HCT116 (cell line): Measurements from ENCODE around the gene AQP10. TPM values are rescaled to one million over a fixed set of nuclear protein-coding genes. Genes with fewer than 3 reads are reported as not detected.

ENCODE experiments used
- ATAC-seq: fragments of 200-7000 bp; cut with Tn5 transposase; 2 replicates; pipeline ENCODE4 v1.9.1; 2020; ENCODE audit warnings: mild to moderate bottlenecking, moderate library complexity
- BruUV-seq: library from RNA; stranded (reverse); fragments of 400-500 nt; replicated peaks from 2 replicates; lab custom pipeline; 2021; lab: Mats Ljungman, UMichigan
- CTCF ChIA-PET: fragments of 300-600 bp; sonication (Branson Sonifier 250); formaldehyde crosslinking; loops from one replicate; lab custom pipeline; 2021; ENCODE audit warnings: antibody characterized with exemption; lab: Charles Lee
- POLR2A ChIA-PET: fragments of 300-600, 350-600 bp; sonication (Branson Sonifier 250); formaldehyde crosslinking; loops from one replicate; lab custom pipeline; 2021; ENCODE audit warnings: antibody characterized with exemption; lab: Charles Lee
- RAD21 ChIA-PET, 2 experiments: fragments of 300-600 bp; sonication (Branson Sonifier 250); formaldehyde crosslinking; loops; one replicate each; lab custom pipeline; 2023; ENCODE audit warnings: low total read pairs in 2 of 2; ENCODE audit not compliant: uncharacterized antibody in 2 of 2, unreplicated experiment in 2 of 2, low non-redundant PET in 1 of 2; lab: Charles Lee
- DNase-seq: peaks from one replicate; pipeline ENCODE4 v3.0.0-alpha.2; 2010; ENCODE audit warnings: low read depth, low spot score
- H2AFZ ChIP-seq: fragments of 200-600 bp; shearing (Covaris generic), sonication (generic); 2 replicates; pipeline ENCODE4 v1.6.1; 2017; ENCODE audit warnings: low read depth, mixed run types, mixed read lengths, antibody characterized with exemption, low read length; ENCODE audit not compliant: poor library complexity, severe bottlenecking
- H3K27ac ChIP-seq: 2 replicates; pipeline ENCODE4 v1.5.1; 2012; ENCODE audit warnings: low read depth, low read length
- H3K27me3 ChIP-seq: fragments of 200-600 bp; sonication (generic); 2 replicates; pipeline ENCODE4 v1.6.1; 2016; ENCODE audit warnings: mixed run types, low read length, mixed read lengths; ENCODE audit not compliant: insufficient read depth
- H3K36me3 ChIP-seq, 2 experiments: fragments of 200-500 bp in 1 of 2; fragments of 200-600 bp in 1 of 2; sonication (Bioruptor generic) in 1 of 2; sonication (generic) in 1 of 2; 2 replicates each; pipeline versions ENCODE4 v1.5.1 to v1.6.1; 2014 to 2016; ENCODE audit warnings: low read length in 2 of 2, inconsistent platforms in 1 of 2, mixed read lengths in 1 of 2, mixed run types in 1 of 2; ENCODE audit not compliant: insufficient read depth in 2 of 2, control insufficient read depth in 1 of 2
- H3K4me1 ChIP-seq, 2 experiments: fragments of 200-600 bp in 1 of 2; sonication (generic) in 1 of 2; 2 replicates each; pipeline versions ENCODE4 v1.5.1 to v1.6.1; 2012 to 2017; ENCODE audit warnings: low read length in 2 of 2, inconsistent platforms in 1 of 2, mild to moderate bottlenecking in 1 of 2, mixed read lengths in 1 of 2, mixed run types in 1 of 2, moderate library complexity in 1 of 2; ENCODE audit not compliant: insufficient read depth in 2 of 2, control insufficient read depth in 1 of 2
- H3K4me2 ChIP-seq: fragments of 200-600 bp; sonication (generic); 2 replicates; pipeline ENCODE4 v1.6.1; 2017; ENCODE audit warnings: mixed run types, low read length, mixed read lengths
- H3K4me3 ChIP-seq, 2 experiments: fragments of 200-600 bp in 1 of 2; sonication (generic) in 1 of 2; replicated peaks in 1 of 2; 2 replicates each; pipeline ENCODE4 v1.5.1; 2011 to 2016; ENCODE audit warnings: low read length in 2 of 2, control low read depth in 1 of 2, low read depth in 1 of 2, mild to moderate bottlenecking in 1 of 2, mixed read lengths in 1 of 2, mixed run types in 1 of 2
- H3K79me2 ChIP-seq: fragments of 200-600 bp; sonication (generic); 2 replicates; pipeline ENCODE4 v1.6.1; 2017; ENCODE audit warnings: mild to moderate bottlenecking, mixed run types, low read length, moderate library complexity, mixed read lengths; ENCODE audit not compliant: insufficient read depth
- H3K9ac ChIP-seq: fragments of 200-600 bp; sonication (generic); 2 replicates; pipeline ENCODE4 v1.6.1; 2016; ENCODE audit warnings: low read length, mixed read lengths
- H3K9me2 ChIP-seq: fragments of 200-600 bp; sonication (generic), shearing (Covaris generic); 2 replicates; pipeline ENCODE4 v1.6.1; 2017; ENCODE audit warnings: mixed run types, mild to moderate bottlenecking, moderate library complexity; ENCODE audit not compliant: insufficient read depth
- H3K9me3 ChIP-seq, 2 experiments: fragments of 200-500 bp in 1 of 2; fragments of 200-600 bp in 1 of 2; sonication (Bioruptor generic) in 1 of 2; sonication (generic) in 1 of 2; 2 replicates each; pipeline ENCODE4 v1.6.1; 2014 to 2017; ENCODE audit warnings: low read length in 2 of 2, mixed read lengths in 2 of 2, inconsistent platforms in 1 of 2, low read depth in 1 of 2, mild to moderate bottlenecking in 1 of 2, mixed run types in 1 of 2, moderate library complexity in 1 of 2; ENCODE audit not compliant: control insufficient read depth in 1 of 2, insufficient read depth in 1 of 2
- H4K20me1 ChIP-seq: fragments of 200-600 bp; sonication (generic), shearing (Covaris generic); 2 replicates; pipeline ENCODE4 v1.6.1; 2017; ENCODE audit warnings: mixed run types, mild to moderate bottlenecking, moderate library complexity; ENCODE audit not compliant: insufficient read depth
- EGR1 ChIP-seq: IDR thresholded peaks from 2 replicates; pipeline ENCODE4 v1.6.1; 2012; ENCODE audit warnings: low read depth
- EZH2 ChIP-seq: fragments of 200-600 bp; sonication (generic); IDR thresholded peaks from 2 replicates; pipeline ENCODE4 v1.6.1; 2017; ENCODE audit warnings: antibody characterized with exemption, mixed run types
- FOSL1 ChIP-seq: IDR thresholded peaks from 2 replicates; pipeline ENCODE4 v1.6.1; 2012; ENCODE audit warnings: low read depth
- RAD21 ChIP-seq: IDR thresholded peaks from 2 replicates; pipeline ENCODE4 v1.6.1; 2012; ENCODE audit warnings: low read depth, mild to moderate bottlenecking
- REST ChIP-seq: IDR thresholded peaks from 2 replicates; pipeline ENCODE4 v1.6.1; 2012; ENCODE audit warnings: low read depth
- ZBTB33 ChIP-seq: IDR thresholded peaks from 2 replicates; pipeline ENCODE4 v1.6.1; 2011; ENCODE audit warnings: mild to moderate bottlenecking, low read length, moderate library complexity; ENCODE audit not compliant: insufficient replicate concordance; ENCODE audit errors: extremely low read depth
- intact Hi-C: fragments of 100-400 bp; cut with micrococcal nuclease; formaldehyde crosslinking; loops from 2 replicates; pipeline ENCODE4 v1.10.0; 2022
- total RNA-seq: library from RNA; stranded (reverse); gene quantifications from one replicate; pipeline ENCODE4 v1.2.1, GENCODE V29; 2021; ENCODE audit not compliant: unreplicated experiment

The AQP10 gene
- total RNA-seq, 1 experiment from 2014 or later, result not detected

GRCh38 chr1:154327466-154328317 lies 6.8 kb downstream of the AQP10 start:
- peak overlapping the region; percentile 50 for H3K9ac ChIP-seq
- H3K79me2 ChIP-seq, result no peaks in the 10 kb centered on the region
- no peak overlapping the region for H2AFZ ChIP-seq
- H3K36me3 ChIP-seq, result peaks cover 4 to 13% of the 10 kb centered on the region in 2 experiments; a peak in 2 of 4 replicates
- intact Hi-C loops, result loop anchor here (5.0 to 10.0 kb wide), 2 partner anchors 150 to 217 kb away; no protein-coding TSS in a partner anchor
- H3K9me2 ChIP-seq, result no peaks in the 10 kb centered on the region
- ChIA-PET POLR2A (no interaction called here), RAD21 (interaction anchor here (0.6 kb wide), 2 partner anchors 24 to 127 kb away, joined by 3 read pairs; no protein-coding TSS in a partner anchor), CTCF (interaction anchor here (0.8 to 2.1 kb wide), 5 partner anchors 8 to 232 kb away, joined by 3 to 32 read pairs (median 4); no protein-coding TSS in a partner anchor)
- peaks cover 26 to 49% of the 10 kb centered on the region in 2 experiments for H3K4me1 ChIP-seq
- no peak for ATAC-seq
- DNase-seq, result no peak
- H3K27ac ChIP-seq, result peak overlapping the region; percentile 24; the same call in 1 of the 2 replicates
- no peaks in the 10 kb centered on the region for H3K9me3 ChIP-seq
- H3K27me3 ChIP-seq, result no peaks in the 10 kb centered on the region
- no TSS peak for BruUV-seq
- peak overlapping the region; percentile 98 for H3K4me2 ChIP-seq
- peak overlapping the region; percentile 45 to 61 for H3K4me3 ChIP-seq
- TF ChIP-seq FOSL1 (no peak), EGR1 (no peak), EZH2 (no peak), ZBTB33 (no peak), REST (no peak), RAD21 (no peak)
- H4K20me1 ChIP-seq, result no peaks in the 10 kb centered on the region
